ENCODE data around the gene MAP4K4. TPM values are rescaled to one million over a fixed set of nuclear protein-coding genes. Genes with fewer than 3 reads are reported as not detected.
A peak's percentile ranks its signal among the peaks of the same experiment; 100 is the strongest.

Gene MAP4K4
- total and polyA plus RNA-seq, 2 of the 13 experiments (the other 11 are each of a cell fraction or from before 2014, with no cell fraction given): 105 to 264 TPM

DNA sequence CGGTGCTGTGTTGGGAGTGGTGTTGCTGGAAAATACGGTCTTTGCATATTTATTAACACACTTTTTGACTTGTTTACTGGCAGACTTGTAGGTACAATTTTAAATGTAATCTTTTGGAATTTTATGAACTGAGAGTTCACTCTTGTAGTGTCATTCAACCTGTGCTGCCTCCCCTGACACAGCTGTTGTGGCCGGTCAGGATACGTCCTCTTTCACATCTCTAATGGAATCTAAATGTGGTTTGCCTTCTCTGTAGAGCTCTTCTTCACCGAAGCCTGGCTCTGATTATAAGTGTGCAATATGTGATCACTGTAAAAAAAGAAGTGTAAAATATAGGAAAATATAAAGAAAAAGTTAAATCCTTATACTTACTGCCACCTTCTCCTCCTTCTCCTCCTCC, 94.7 kb downstream of the MAP4K4 start (continued):
- TF ChIP-seq ZNF124 (CRISPR knock-in tag; IDR thresholded peaks at IDR 0.05) (no peak), ZSCAN20 (CRISPR knock-in tag; IDR thresholded peaks at IDR 0.05; ENCODE audit: borderline replicate concordance) (no peak), CHCHD3 (CRISPR knock-in tag; IDR thresholded peaks at IDR 0.05) (no peak), HNF4G (IDR thresholded peaks at IDR 0.05; ENCODE audit: borderline replicate concordance, low read depth, low read length) (no peak), HNF4G (CRISPR knock-in tag; IDR thresholded peaks at IDR 0.05; ENCODE audit: borderline replicate concordance, low read depth) (no peak), PTBP1 (IDR thresholded peaks at IDR 0.05; ENCODE audit: low read depth, low read length, poor library complexity, severe bottlenecking) (no peak), RORA (CRISPR knock-in tag; IDR thresholded peaks at IDR 0.05) (no peak), ZNF724P (CRISPR knock-in tag; IDR thresholded peaks at IDR 0.05; ENCODE audit: borderline replicate concordance) (no peak)
- TF ChIP-seq, protein P1, sequence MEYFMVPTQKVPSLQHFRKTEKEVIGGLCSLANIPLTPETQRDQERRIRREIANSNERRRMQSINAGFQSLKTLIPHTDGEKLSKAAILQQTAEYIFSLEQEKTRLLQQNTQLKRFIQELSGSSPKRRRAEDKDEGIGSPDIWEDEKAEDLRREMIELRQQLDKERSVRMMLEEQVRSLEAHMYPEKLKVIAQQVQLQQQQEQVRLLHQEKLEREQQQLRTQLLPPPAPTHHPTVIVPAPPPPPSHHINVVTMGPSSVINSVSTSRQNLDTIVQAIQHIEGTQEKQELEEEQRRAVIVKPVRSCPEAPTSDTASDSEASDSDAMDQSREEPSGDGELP (IDR thresholded peaks at IDR 0.05; ENCODE audit: borderline replicate concordance, low read depth): no peak
- TF ChIP-seq, protein P2, sequence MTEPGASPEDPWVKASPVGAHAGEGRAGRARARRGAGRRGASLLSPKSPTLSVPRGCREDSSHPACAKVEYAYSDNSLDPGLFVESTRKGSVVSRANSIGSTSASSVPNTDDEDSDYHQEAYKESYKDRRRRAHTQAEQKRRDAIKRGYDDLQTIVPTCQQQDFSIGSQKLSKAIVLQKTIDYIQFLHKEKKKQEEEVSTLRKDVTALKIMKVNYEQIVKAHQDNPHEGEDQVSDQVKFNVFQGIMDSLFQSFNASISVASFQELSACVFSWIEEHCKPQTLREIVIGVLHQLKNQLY (CRISPR knock-in tag; IDR thresholded peaks at IDR 0.05): no peak

DNA sequence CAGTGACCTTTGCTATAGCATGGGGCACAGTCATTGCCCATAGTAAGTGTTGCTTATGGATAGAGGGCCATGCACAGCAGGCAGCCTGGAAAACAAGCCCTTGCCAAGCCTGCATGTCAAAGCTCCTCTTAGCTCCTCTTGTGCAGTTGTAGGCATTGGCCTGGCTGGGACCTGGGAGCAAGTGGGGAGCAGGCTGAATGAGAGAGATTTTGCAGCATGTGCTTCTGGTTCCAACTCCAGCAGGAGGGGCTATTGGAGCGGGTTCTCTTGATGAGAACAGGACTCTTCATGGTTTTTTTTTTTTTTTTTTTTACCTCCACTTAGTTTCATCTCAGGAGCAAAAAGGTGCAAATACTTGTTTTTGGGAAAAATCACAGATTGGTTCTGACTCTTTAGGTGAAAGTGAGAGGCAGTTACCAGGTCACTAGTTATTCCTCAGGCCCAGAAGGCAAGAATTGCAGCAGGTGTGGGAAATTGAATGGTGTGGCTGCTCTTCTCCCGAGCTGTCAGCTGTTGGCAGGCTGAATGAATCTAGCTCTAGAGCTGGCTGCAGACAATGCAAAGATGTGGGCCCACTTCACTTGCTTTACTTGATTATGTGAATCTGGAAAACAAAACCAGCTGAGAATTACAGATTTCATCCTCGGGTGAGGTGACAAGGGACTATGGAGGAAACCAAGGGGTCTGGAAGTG, 95.9 kb downstream of the MAP4K4 start:
- H2AFZ ChIP-seq (ENCODE audit: low read length): no peak overlapping the region
- ChIA-PET POLR2A (interaction anchor here (0.6 kb wide), 1 partner anchor 485 kb away, joined by 3 read pairs; the partner anchor contains the start of gene RNF149), CTCF (ENCODE audit: low intra/inter-chr PET ratio, low total read pairs) (interaction anchor here (0.9 kb wide), 1 partner anchor 38 kb away, joined by 3 read pairs; no protein-coding TSS in a partner anchor)
- peaks cover 100% of the 10 kb centered on the region for H3K79me2 ChIP-seq (ENCODE audit: insufficient read depth, low read length)
- H3K27me3 ChIP-seq (ENCODE audit: control insufficient read depth in 1 of 2, insufficient read depth in 2 of 2, low read length in 2 of 2): no peaks in the 10 kb centered on the region
- H3K9me3 ChIP-seq (ENCODE audit: low read length): no peaks in the 10 kb centered on the region
- H4K20me1 ChIP-seq (ENCODE audit: insufficient read depth, low read length): peaks cover 65% of the 10 kb centered on the region
- DNase-seq (ENCODE audit: low spot score) (peak; percentile 37), ATAC-seq (peak; percentile 60), FAIRE-seq (no peak)
- H3K27ac ChIP-seq (ENCODE audit: extremely low read length, insufficient read depth, low read length): no peak overlapping the region
- peaks cover 57% of the 10 kb centered on the region for H3K4me1 ChIP-seq (ENCODE audit: insufficient read depth, low read length)
- BruUV-seq (replicated peaks): no TSS peak
- over 99% methylated on average over 3 of the region's 3 CpGs for WGBS (ENCODE audit: low lambda C conversion rate)
- in situ Hi-C loops (cut with HindIII; ENCODE audit: extremely low pct_ligation_motif_present, low pct_unique_long_range_greater_than_20kb): no loop called here
- H3K9ac ChIP-seq (ENCODE audit: insufficient read depth, low read depth, low read length): no peak overlapping the region
- peak; percentile 36; the same call in 1 of the 2 replicates for TF ChIP-seq STAG1 (CRISPR knock-in tag; IDR thresholded peaks at IDR 0.05)
- TF ChIP-seq, protein P3, sequence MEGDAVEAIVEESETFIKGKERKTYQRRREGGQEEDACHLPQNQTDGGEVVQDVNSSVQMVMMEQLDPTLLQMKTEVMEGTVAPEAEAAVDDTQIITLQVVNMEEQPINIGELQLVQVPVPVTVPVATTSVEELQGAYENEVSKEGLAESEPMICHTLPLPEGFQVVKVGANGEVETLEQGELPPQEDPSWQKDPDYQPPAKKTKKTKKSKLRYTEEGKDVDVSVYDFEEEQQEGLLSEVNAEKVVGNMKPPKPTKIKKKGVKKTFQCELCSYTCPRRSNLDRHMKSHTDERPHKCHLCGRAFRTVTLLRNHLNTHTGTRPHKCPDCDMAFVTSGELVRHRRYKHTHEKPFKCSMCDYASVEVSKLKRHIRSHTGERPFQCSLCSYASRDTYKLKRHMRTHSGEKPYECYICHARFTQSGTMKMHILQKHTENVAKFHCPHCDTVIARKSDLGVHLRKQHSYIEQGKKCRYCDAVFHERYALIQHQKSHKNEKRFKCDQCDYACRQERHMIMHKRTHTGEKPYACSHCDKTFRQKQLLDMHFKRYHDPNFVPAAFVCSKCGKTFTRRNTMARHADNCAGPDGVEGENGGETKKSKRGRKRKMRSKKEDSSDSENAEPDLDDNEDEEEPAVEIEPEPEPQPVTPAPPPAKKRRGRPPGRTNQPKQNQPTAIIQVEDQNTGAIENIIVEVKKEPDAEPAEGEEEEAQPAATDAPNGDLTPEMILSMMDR (CRISPR knock-in tag; IDR thresholded peaks at IDR 0.05): peak; percentile 39
- peak; percentile 86 for TF ChIP-seq RBM22 (optimal IDR thresholded peaks at IDR 0.05; ENCODE audit: low read length)
- TF ChIP-seq, protein P4, sequence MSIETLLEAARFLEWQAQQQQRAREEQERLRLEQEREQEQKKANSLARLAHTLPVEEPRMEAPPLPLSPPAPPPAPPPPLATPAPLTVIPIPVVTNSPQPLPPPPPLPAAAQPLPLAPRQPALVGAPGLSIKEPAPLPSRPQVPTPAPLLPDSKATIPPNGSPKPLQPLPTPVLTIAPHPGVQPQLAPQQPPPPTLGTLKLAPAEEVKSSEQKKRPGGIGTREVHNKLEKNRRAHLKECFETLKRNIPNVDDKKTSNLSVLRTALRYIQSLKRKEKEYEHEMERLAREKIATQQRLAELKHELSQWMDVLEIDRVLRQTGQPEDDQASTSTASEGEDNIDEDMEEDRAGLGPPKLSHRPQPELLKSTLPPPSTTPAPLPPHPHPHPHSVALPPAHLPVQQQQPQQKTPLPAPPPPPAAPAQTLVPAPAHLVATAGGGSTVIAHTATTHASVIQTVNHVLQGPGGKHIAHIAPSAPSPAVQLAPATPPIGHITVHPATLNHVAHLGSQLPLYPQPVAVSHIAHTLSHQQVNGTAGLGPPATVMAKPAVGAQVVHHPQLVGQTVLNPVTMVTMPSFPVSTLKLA (IDR thresholded peaks at IDR 0.05): no peak
- TF ChIP-seq, protein P5, sequence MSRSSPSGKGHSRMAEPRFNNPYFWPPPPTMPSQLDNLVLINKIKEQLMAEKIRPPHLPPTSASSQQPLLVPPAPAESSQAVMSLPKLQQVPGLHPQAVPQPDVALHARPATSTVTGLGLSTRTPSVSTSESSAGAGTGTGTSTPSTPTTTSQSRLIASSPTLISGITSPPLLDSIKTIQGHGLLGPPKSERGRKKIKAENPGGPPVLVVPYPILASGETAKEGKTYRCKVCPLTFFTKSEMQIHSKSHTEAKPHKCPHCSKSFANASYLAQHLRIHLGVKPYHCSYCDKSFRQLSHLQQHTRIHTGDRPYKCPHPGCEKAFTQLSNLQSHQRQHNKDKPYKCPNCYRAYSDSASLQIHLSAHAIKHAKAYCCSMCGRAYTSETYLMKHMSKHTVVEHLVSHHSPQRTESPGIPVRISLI (CRISPR knock-in tag; IDR thresholded peaks at IDR 0.05; ENCODE audit: borderline replicate concordance): peak; percentile 60; the same call in 1 of the 2 replicates
- no peak overlapping the region for H3K4me2 ChIP-seq (ENCODE audit: low read depth, low read length)
- peaks cover 16 to 38% of the 10 kb centered on the region in 2 experiments for H3K36me3 ChIP-seq (replicated peaks in 1 of 2; ENCODE audit: control insufficient read depth in 1 of 2, insufficient read depth in 2 of 2, low read length in 2 of 2)
- H3K4me3 ChIP-seq (replicated peaks in 1 of 3; ENCODE audit: insufficient read depth in 1 of 3, low read depth in 2 of 3, low read length in 3 of 3): no peak overlapping the region
- intact Hi-C loops (cut with micrococcal nuclease; ENCODE audit: unreplicated experiment): loop anchor here (2.0 kb wide), 1 partner anchor 21 kb away; no protein-coding TSS in a partner anchor
